Psoas muscle (tissue), 8 donors: Measurements from ENCODE around the gene PDZD4. TPM values are rescaled to one million over a fixed set of nuclear protein-coding genes. Genes with fewer than 3 reads are reported as not detected.

Experiments used
- ATAC-seq, 4 donors: fragments of 200-7000 bp; cut with Tn5 transposase; one replicate each; pipeline ENCODE4 v1.9.1; 2020; ENCODE audit warnings: moderate library complexity in 3 of 4, mild to moderate bottlenecking in 2 of 4
- DNase-seq, 2 donors: peaks; one replicate each; pipeline ENCODE4 v3.0.0-alpha.2; 2020
- H3K27ac ChIP-seq: fragments of 200-600 bp; one replicate; pipeline ENCODE4 v1.8.0; 2022
- H3K27me3 ChIP-seq, 3 donors: fragments of 200-600 bp in 1 of 3; one replicate each; pipeline versions ENCODE4 v1.6.1 to v1.8.0; 2013 to 2022; ENCODE audit warnings: low read length in 2 of 3, mild to moderate bottlenecking in 2 of 3, moderate library complexity in 1 of 3; ENCODE audit not compliant: insufficient read depth in 3 of 3
- H3K36me3 ChIP-seq, 2 donors: fragments of 200-600 bp in 1 of 2; one replicate each; pipeline versions ENCODE4 v1.6.1 to v1.8.0; 2013 to 2022; ENCODE audit warnings: low read depth in 1 of 2, mild to moderate bottlenecking in 1 of 2, moderate library complexity in 1 of 2; ENCODE audit not compliant: insufficient read depth in 1 of 2
- H3K4me1 ChIP-seq: fragments of 200-600 bp; one replicate; pipeline ENCODE4 v1.8.0; 2022
- H3K4me3 ChIP-seq: fragments of 200-600 bp; one replicate; pipeline ENCODE4 v1.8.0; 2022; ENCODE audit warnings: mild to moderate bottlenecking
- H3K9me3 ChIP-seq: fragments of 200-600 bp; one replicate; pipeline ENCODE4 v1.8.0; 2022
- WGBS, 3 donors: extraction: QIAGEN DNeasy Blood & Tissue Kit; methylation state at CpG; one replicate each; pipeline versions ENCODE4 v1.1.6 to v1.1.7; 2013; 5-methylcytosine and 5-hydroxymethylcytosine counted together
- intact Hi-C, 2 donors: fragments of 100-400 bp; cut with DNase I; formaldehyde crosslinking; loops; one replicate each; pipeline versions ENCODE4 v1.11.0 to v1.14.2; 2022
- polyA plus RNA-seq, 3 donors: library from polyadenylated mRNA; stranded (reverse); fragments of 200-250 nt; gene quantifications; one replicate each; pipeline ENCODE4 v1.2.3, GENCODE V29; 2013
- total RNA-seq, 4 donors: library from RNA; stranded (reverse); fragmentation: NEBNext Ultra II Directional in 2 of 4; extraction: Animal tissue kit (Norgen Biotek cat#: 25700) in 2 of 4; gene quantifications; one replicate each; pipeline versions ENCODE4 v1.2.1 to v1.2.4, GENCODE V29; 2021 to 2023
- TF ChIP-seq, protein P1 (sequence below): fragments of 200-600 bp; IDR thresholded peaks from one replicate; pipeline ENCODE4 v1.8.0; 2022; ENCODE audit warnings: antibody characterized with exemption
- donor health status: healthy with polysubstance abuse.
- donor health status: DM: no; HTN: no; CAD: no; lungs with moderate emphysema.
- donor health status: Bipolar disorder and iron deficiency.
- donor health status: healthy.
- donor health status: DM: yes; HTN: yes; CAD: no.
- donor health status: DM: no; HTN: no; CAD: no.
- donor health status: DM: no; HTN: no; CAD: no.
- donor health status: DM: yes; HTN: yes; CAD: no.

The PDZD4 gene
- total and polyA plus RNA-seq, 7 donors, result 0.50 to 2.1 (median 1.3) TPM

GRCh38 chrX:153874085-153874365, 43.7 kb upstream of the PDZD4 start:
- intact Hi-C loops, result no loop called here
- 49 to 81% (median 51%) methylated on average over 2 to 3 of the region's 3 CpGs for WGBS, 3 donors
- H3K9me3 ChIP-seq, result no peaks in the 10 kb centered on the region
- H3K36me3 ChIP-seq, result no peaks in the 10 kb centered on the region
- DNase-seq (no peak), ATAC-seq (no peak)
- TF ChIP-seq, protein P1, sequence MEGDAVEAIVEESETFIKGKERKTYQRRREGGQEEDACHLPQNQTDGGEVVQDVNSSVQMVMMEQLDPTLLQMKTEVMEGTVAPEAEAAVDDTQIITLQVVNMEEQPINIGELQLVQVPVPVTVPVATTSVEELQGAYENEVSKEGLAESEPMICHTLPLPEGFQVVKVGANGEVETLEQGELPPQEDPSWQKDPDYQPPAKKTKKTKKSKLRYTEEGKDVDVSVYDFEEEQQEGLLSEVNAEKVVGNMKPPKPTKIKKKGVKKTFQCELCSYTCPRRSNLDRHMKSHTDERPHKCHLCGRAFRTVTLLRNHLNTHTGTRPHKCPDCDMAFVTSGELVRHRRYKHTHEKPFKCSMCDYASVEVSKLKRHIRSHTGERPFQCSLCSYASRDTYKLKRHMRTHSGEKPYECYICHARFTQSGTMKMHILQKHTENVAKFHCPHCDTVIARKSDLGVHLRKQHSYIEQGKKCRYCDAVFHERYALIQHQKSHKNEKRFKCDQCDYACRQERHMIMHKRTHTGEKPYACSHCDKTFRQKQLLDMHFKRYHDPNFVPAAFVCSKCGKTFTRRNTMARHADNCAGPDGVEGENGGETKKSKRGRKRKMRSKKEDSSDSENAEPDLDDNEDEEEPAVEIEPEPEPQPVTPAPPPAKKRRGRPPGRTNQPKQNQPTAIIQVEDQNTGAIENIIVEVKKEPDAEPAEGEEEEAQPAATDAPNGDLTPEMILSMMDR, result no peak
- no peak overlapping the region for H3K27ac ChIP-seq
- H3K4me3 ChIP-seq, result no peak overlapping the region
- H3K27me3 ChIP-seq, result peaks cover 0 to 50% (median 0%) of the 10 kb centered on the region in 3 donors
- no peaks in the 10 kb centered on the region for H3K4me1 ChIP-seq

- Histone ChIP-seq H3K4me1 (no peaks in the 10 kb centered on the region), H3K36me3 (no peaks in the 10 kb centered on the region), H3K27me3 (peaks cover 0 to 47% (median 0%) of the 10 kb centered on the region in 3 donors), H3K9me3 (no peaks in the 10 kb centered on the region), H3K27ac (no peak overlapping the region), H3K4me3 (no peak overlapping the region)
- WGBS, 3 donors, result 30 to 42% (median 37%) methylated on average over 5 to 7 of the region's 7 CpGs
- intact Hi-C loops, result no loop called here
- ATAC-seq (no peak), DNase-seq (no peak)
- TF ChIP-seq, protein P1, result no peak
Observed at GRCh38 chrX:153873282-153874084, 43.1 kb upstream of the PDZD4 start.

DNA sequence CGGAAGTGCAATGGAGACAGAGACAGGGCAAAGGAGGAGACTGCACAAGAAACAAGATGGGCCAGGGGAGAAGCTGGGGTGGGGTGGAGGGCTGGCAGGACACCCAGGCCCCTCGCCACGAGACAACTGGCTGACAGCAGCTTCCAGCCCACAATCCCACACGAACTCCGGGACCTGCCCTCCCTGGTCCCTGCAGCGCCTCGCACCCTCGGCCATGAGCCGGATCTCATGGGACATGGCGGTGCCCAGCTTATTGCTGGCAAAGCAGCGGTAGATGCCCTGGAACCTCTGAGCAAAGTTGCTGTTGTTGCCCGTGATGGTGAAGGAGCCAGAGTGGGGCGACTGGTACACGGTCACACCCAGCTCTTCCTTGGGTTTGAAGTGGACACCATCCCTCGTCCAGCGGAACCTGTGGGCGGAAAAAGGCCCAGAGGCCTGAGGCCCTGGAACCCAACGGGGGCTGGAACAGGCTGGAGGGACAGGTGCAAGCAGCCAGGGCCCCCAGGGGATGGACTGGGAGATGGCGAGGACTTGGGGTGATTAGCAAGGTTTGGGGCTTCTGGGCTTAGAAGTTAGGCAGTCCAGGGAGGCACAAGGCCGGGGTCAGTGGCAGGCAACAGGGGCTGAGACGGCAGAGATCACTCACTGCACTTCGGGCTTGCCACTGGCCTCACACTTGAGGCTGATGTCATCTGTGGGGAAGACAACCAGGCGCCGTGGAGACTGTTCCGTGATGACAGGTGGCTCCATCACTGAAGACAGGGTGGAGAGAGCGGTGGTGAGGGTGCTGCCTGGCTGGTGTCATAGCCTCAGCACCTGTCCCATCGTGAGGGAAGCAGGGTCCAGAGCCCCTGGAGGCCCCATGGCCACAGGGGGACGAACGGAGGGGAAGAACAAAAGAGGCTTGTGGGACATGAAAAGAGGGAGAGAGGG, 41.9 kb upstream of the PDZD4 start:
- ATAC-seq, result no peak
- TF ChIP-seq, protein P1, result no peak
- no peaks in the 10 kb centered on the region for H3K9me3 ChIP-seq
- H3K4me1 ChIP-seq, result no peaks in the 10 kb centered on the region
- 68 to 72% (median 69%) methylated on average over 19 to 29 of the region's 29 CpGs for WGBS, 3 donors
- peaks cover 0 to 35% (median 0%) of the 10 kb centered on the region in 3 donors for H3K27me3 ChIP-seq
- no peak overlapping the region for H3K27ac ChIP-seq
- no peak overlapping the region for H3K4me3 ChIP-seq
- intact Hi-C loops, result no loop called here
- DNase-seq, result no peak
- no peaks in the 10 kb centered on the region for H3K36me3 ChIP-seq

- no peaks in the 10 kb centered on the region for H3K9me3 ChIP-seq
- WGBS, 3 donors, result 21 to 40% (median 33%) methylated on average over 6 of the region's 6 CpGs
- no peak for DNase-seq
- TF ChIP-seq, protein P1, result no peak
- no peaks in the 10 kb centered on the region for H3K4me1 ChIP-seq
- no peaks in the 10 kb centered on the region for H3K36me3 ChIP-seq
- H3K27ac ChIP-seq, result no peak overlapping the region
- H3K4me3 ChIP-seq, result no peak overlapping the region
- peaks cover 0 to 28% (median 0%) of the 10 kb centered on the region in 3 donors for H3K27me3 ChIP-seq
- ATAC-seq, result no peak
- intact Hi-C loops, result no loop called here
Observed at GRCh38 chrX:153871451-153871850, 41.1 kb upstream of the PDZD4 start.
